CD14-positive monocyte (primary cell): ENCODE results near the gene CEP85L. TPM values are rescaled to one million over a fixed set of nuclear protein-coding genes. Genes with fewer than 3 reads are reported as not detected.

Experiments
- DNase-seq, 3 donors: peaks; one replicate each; pipeline ENCODE4 v3.0.0-alpha.2; 2011 to 2022
- H2AFZ ChIP-seq: 2 replicates; pipeline ENCODE4 v1.6.0; 2012; ENCODE audit warnings: mild to moderate bottlenecking, low read depth, low read length, inconsistent platforms; ENCODE audit not compliant: insufficient read depth, poor library complexity, severe bottlenecking
- H3K27ac ChIP-seq, 2 donors: 1 replicate in 1 of 2; 2 replicates in 1 of 2; pipeline ENCODE4 v1.5.1; 2012 to 2013; ENCODE audit warnings: low read length in 2 of 2, control low read depth in 1 of 2, inconsistent platforms in 1 of 2, low read depth in 1 of 2, mild to moderate bottlenecking in 1 of 2
- H3K27me3 ChIP-seq, 2 donors: one replicate each; pipeline versions ENCODE4 v1.6.0 to v1.6.1; 2011 to 2013; ENCODE audit warnings: low read length in 2 of 2; ENCODE audit not compliant: control insufficient read depth in 2 of 2, insufficient read depth in 2 of 2
- H3K36me3 ChIP-seq, 2 donors: replicated peaks in 1 of 2; 1 replicate in 1 of 2; 2 replicates in 1 of 2; pipeline versions ENCODE4 v1.5.1 to v1.6.1; 2012 to 2013; ENCODE audit warnings: low read length in 2 of 2, control low read depth in 1 of 2, inconsistent platforms in 1 of 2, mild to moderate bottlenecking in 1 of 2; ENCODE audit not compliant: insufficient read depth in 2 of 2, control insufficient read depth in 1 of 2
- H3K4me1 ChIP-seq, 2 donors: 1 replicate in 1 of 2; 2 replicates in 1 of 2; pipeline versions ENCODE4 v1.5.1 to v1.6.1; 2012 to 2013; ENCODE audit warnings: low read length in 2 of 2, control low read depth in 1 of 2, inconsistent platforms in 1 of 2, mild to moderate bottlenecking in 1 of 2, moderate library complexity in 1 of 2; ENCODE audit not compliant: insufficient read depth in 2 of 2, control insufficient read depth in 1 of 2
- H3K4me2 ChIP-seq: replicated peaks from 2 replicates; pipeline ENCODE3; 2012; ENCODE audit warnings: low read length, moderate library complexity, mild to moderate bottlenecking; ENCODE audit not compliant: poor library complexity, severe bottlenecking; ENCODE audit errors: extremely low read depth
- H3K4me3 ChIP-seq, 3 experiments: fragments of 200-600 bp in 1 of 3; sonication (generic) in 1 of 3; replicated peaks in 1 of 3; 1 replicate in 2 of 3; 2 replicates in 1 of 3; pipeline ENCODE4 v1.5.1; 2011 to 2013; ENCODE audit warnings: low read length in 3 of 3, mild to moderate bottlenecking in 3 of 3, control low read depth in 2 of 3, low read depth in 2 of 3, inconsistent platforms in 1 of 3, moderate library complexity in 1 of 3
- H3K79me2 ChIP-seq: 2 replicates; pipeline ENCODE4 v1.6.0; 2012; ENCODE audit warnings: mild to moderate bottlenecking, control low read depth, inconsistent platforms, low read length, moderate library complexity; ENCODE audit not compliant: insufficient read depth
- H3K9ac ChIP-seq: 2 replicates; pipeline ENCODE4 v1.6.0; 2017; ENCODE audit warnings: low read length, mild to moderate bottlenecking; ENCODE audit not compliant: insufficient read depth, poor library complexity, severe bottlenecking
- H3K9me3 ChIP-seq, 2 donors: replicated peaks in 1 of 2; 1 replicate in 1 of 2; 2 replicates in 1 of 2; pipeline versions ENCODE4 v1.5.1 to v1.6.1; 2012 to 2013; ENCODE audit warnings: low read length in 2 of 2, control low read depth in 1 of 2; ENCODE audit not compliant: control insufficient read depth in 1 of 2, insufficient read depth in 1 of 2
- H4K20me1 ChIP-seq: 2 replicates; pipeline ENCODE4 v1.6.0; 2012; ENCODE audit warnings: mild to moderate bottlenecking, low read length, control low read depth, moderate library complexity; ENCODE audit not compliant: insufficient read depth
- H3K27ac Mint-ChIP-seq, 7 donors: one replicate each; pipeline ENCODE4 v1.8.0; 2020; ENCODE audit warnings: mild to moderate bottlenecking in 7 of 7, mixed read lengths in 7 of 7, moderate library complexity in 6 of 7, inconsistent platforms in 2 of 7
- H3K27me3 Mint-ChIP-seq, 3 donors: one replicate each; pipeline ENCODE4 v1.8.0; 2021 to 2022; ENCODE audit warnings: low read depth in 3 of 3, mild to moderate bottlenecking in 3 of 3, mixed read lengths in 3 of 3, moderate library complexity in 3 of 3, inconsistent platforms in 1 of 3
- H3K36me3 Mint-ChIP-seq, 2 donors: one replicate each; pipeline ENCODE4 v1.8.0; 2020; ENCODE audit warnings: mixed read lengths in 2 of 2, inconsistent platforms in 1 of 2, mild to moderate bottlenecking in 1 of 2
- H3K4me1 Mint-ChIP-seq: one replicate; pipeline ENCODE4 v1.8.0; 2020; ENCODE audit warnings: mild to moderate bottlenecking, mixed read lengths
- H3K4me3 Mint-ChIP-seq, 2 donors: one replicate each; pipeline ENCODE4 v1.8.0; 2020; ENCODE audit warnings: mild to moderate bottlenecking in 2 of 2, mixed read lengths in 2 of 2, moderate library complexity in 1 of 2
- H3K9me3 Mint-ChIP-seq, 7 donors: one replicate each; pipeline ENCODE4 v1.8.0; 2020 to 2022; ENCODE audit warnings: mixed read lengths in 7 of 7, mild to moderate bottlenecking in 6 of 7, moderate library complexity in 6 of 7, inconsistent platforms in 2 of 7
- CTCF ChIP-seq: fragments of 200-600 bp; IDR thresholded peaks from one replicate; pipeline ENCODE4 v1.8.0; 2022; ENCODE audit warnings: antibody characterized with exemption, mild to moderate bottlenecking
- WGBS: methylation state at CpG from one replicate; pipeline ENCODE4 v1.1.5; 2013; ENCODE audit warnings: missing lambda C conversion rate; ENCODE audit not compliant: insufficient coverage; 5-methylcytosine and 5-hydroxymethylcytosine counted together
- intact Hi-C, 2 donors: fragments of 100-400 bp; cut with micrococcal nuclease; formaldehyde crosslinking; loops; one replicate each; pipeline versions ENCODE4 v1.15.0 to v1.15.1; 2023
- polyA plus RNA-seq, 3 donors: library from polyadenylated mRNA; depleted of rRNA in 1 of 3; unstranded in 2 of 3; stranded (reverse) in 1 of 3; fragments of 300-500 nt in 2 of 3; fragments of >200 nt in 1 of 3; fragmentation: Illumina TruSeq in 2 of 3; gene quantifications; 1 replicate in 2 of 3; 2 replicates in 1 of 3; pipeline ENCODE4 v1.2.3, GENCODE V29; 2012 to 2021

CEP85L gene
- polyA plus RNA-seq, 3 donors: 14.9 to 38.3 (median 19.6) TPM

GRCh38 chr6:118674772-118675171, 23.4 kb upstream of the CEP85L start:
- no peak for DNase-seq
- Histone ChIP-seq H2AFZ (no peak overlapping the region), H3K9me3 (no peaks in the 10 kb centered on the region), H3K27me3 (no peaks in the 10 kb centered on the region), H3K36me3 (no peaks in the 10 kb centered on the region), H3K4me2 (no peak overlapping the region), H3K9ac (no peak overlapping the region), H3K4me3 (no peak overlapping the region), H4K20me1 (no peaks in the 10 kb centered on the region), H3K79me2 (no peaks in the 10 kb centered on the region), H3K27ac (no peak overlapping the region), H3K4me1 (peaks cover 0 to 3% of the 10 kb centered on the region in 2 donors)
- no peak for TF ChIP-seq CTCF
- Mint-ChIP-seq H3K27me3 (no peaks in the 10 kb centered on the region), H3K4me1 (peaks cover 14% of the 10 kb centered on the region), H3K9me3 (peaks cover 0 to 3% (median 0%) of the 10 kb centered on the region in 7 donors), H3K4me3 (no peak overlapping the region), H3K27ac (no peak overlapping the region), H3K36me3 (no peaks in the 10 kb centered on the region)
- intact Hi-C loops: no loop called here
- no CpG with 5 or more reads among the region's 1 CpG for WGBS

- Mint-ChIP-seq H3K36me3 (no peaks in the 10 kb centered on the region), H3K27ac (no peak overlapping the region), H3K27me3 (no peaks in the 10 kb centered on the region), H3K9me3 (peaks cover 0 to 3% (median 0%) of the 10 kb centered on the region in 7 donors), H3K4me3 (no peak overlapping the region), H3K4me1 (peaks cover 7% of the 10 kb centered on the region)
- intact Hi-C loops: no loop called here
- no peaks in the 10 kb centered on the region for H3K4me1 ChIP-seq
- H2AFZ ChIP-seq: peak overlapping the region; percentile 23
- no peaks in the 10 kb centered on the region for H3K36me3 ChIP-seq
- no peak for DNase-seq
- no peak overlapping the region for H3K27ac ChIP-seq
- H3K4me2 ChIP-seq: no peak overlapping the region
- H3K79me2 ChIP-seq: no peaks in the 10 kb centered on the region
- H3K9ac ChIP-seq: no peak overlapping the region
- H3K9me3 ChIP-seq: no peaks in the 10 kb centered on the region
- WGBS: 63% methylated on average over 2 of the region's 2 CpGs
- no peaks in the 10 kb centered on the region for H4K20me1 ChIP-seq
- TF ChIP-seq CTCF: no peak
- H3K27me3 ChIP-seq: no peaks in the 10 kb centered on the region
- no peak overlapping the region for H3K4me3 ChIP-seq
These were observed 21.3 kb upstream of the CEP85L start for GRCh38 chr6:118672678-118673077.
